Transverse colon (tissue), 4 donors: Measurements from ENCODE around the gene SINHCAF.

ENCODE experiments used
- CTCF ChIP-seq, 5 experiments: fragments of 200-600 bp in 3 of 5; fragments of 450-650 bp in 2 of 5; sonication (generic) in 3 of 5; IDR thresholded peaks; 1 replicate in 2 of 5; 2 replicates in 3 of 5; pipeline ENCODE4 v1.5.1; 2016 to 2017; ENCODE audit warnings: antibody characterized with exemption in 5 of 5, inconsistent platforms in 3 of 5, mild to moderate bottlenecking in 2 of 5, moderate library complexity in 1 of 5
- POLR2A ChIP-seq: fragments of 450-650 bp; IDR thresholded peaks from one replicate; pipeline ENCODE4 v1.6.1; 2016; ENCODE audit warnings: antibody characterized with exemption, mild to moderate bottlenecking, moderate library complexity
- POLR2AphosphoS5 ChIP-seq, 3 donors: sonication (generic); formaldehyde crosslinking; IDR thresholded peaks; one replicate each; pipeline ENCODE4 v1.6.1; 2016; ENCODE audit warnings: antibody characterized with exemption in 3 of 3

- TF ChIP-seq CTCF (IDR thresholded peaks at IDR 0.05) (no peak), POLR2AphosphoS5 (IDR thresholded peaks at IDR 0.05) (no peak), POLR2A (no peak)
These were observed 36.5 kb downstream of the SINHCAF start for GRCh38 chr12:31289441-31289840.
